Kidney (tissue), 22 donors: ENCODE results near the gene TTC16. TPM values are rescaled to one million over a fixed set of nuclear protein-coding genes. Genes with fewer than 3 reads are reported as not detected.

ENCODE experiments used
- DNase-seq, 5 donors: peaks; one replicate each; pipeline ENCODE4 v3.0.0-alpha.2; 2013 to 2020
- FAIRE-seq: peaks from 2 replicates; lab custom pipeline; 2012; peaks lifted over from hg19 to GRCh38; lab: Jason Lieb, UNC
- H3K27ac ChIP-seq, 2 donors: one replicate each; pipeline ENCODE4 v1.7.0; 2013; ENCODE audit warnings: low read depth in 2 of 2, low read length in 2 of 2, inconsistent platforms in 1 of 2
- H3K27me3 ChIP-seq: one replicate; pipeline ENCODE4 v1.7.1; 2013; ENCODE audit warnings: low read length, inconsistent platforms; ENCODE audit not compliant: control insufficient read depth, insufficient read depth
- H3K36me3 ChIP-seq, 3 donors: one replicate each; pipeline versions ENCODE4 v1.7.0 to v1.7.1; 2013; ENCODE audit warnings: low read length in 3 of 3, control low read depth in 1 of 3, inconsistent platforms in 1 of 3; ENCODE audit not compliant: insufficient read depth in 3 of 3, control insufficient read depth in 2 of 3
- H3K4me1 ChIP-seq, 3 donors: one replicate each; pipeline versions ENCODE4 v1.7.0 to v1.7.1; 2013; ENCODE audit warnings: low read length in 3 of 3, inconsistent platforms in 1 of 3, low read depth in 1 of 3; ENCODE audit not compliant: control insufficient read depth in 2 of 3, insufficient read depth in 2 of 3
- H3K4me3 ChIP-seq, 3 donors: one replicate each; pipeline versions ENCODE4 v1.7.0 to v1.8.1; 2013; ENCODE audit warnings: low read length in 3 of 3, control low read depth in 1 of 3, inconsistent platforms in 1 of 3
- H3K9ac ChIP-seq, 3 donors: one replicate each; pipeline versions ENCODE4 v1.7.0 to v1.7.1; 2013; ENCODE audit warnings: low read length in 3 of 3, control low read depth in 1 of 3, inconsistent platforms in 1 of 3
- H3K9me3 ChIP-seq, 3 donors: one replicate each; pipeline versions ENCODE4 v1.7.0 to v1.7.1; 2013; ENCODE audit warnings: low read length in 3 of 3, control low read depth in 1 of 3, inconsistent platforms in 1 of 3; ENCODE audit not compliant: control insufficient read depth in 2 of 3, insufficient read depth in 1 of 3
- CTCF ChIP-seq: IDR thresholded peaks from 3 replicates; pipeline ENCODE4 v1.5.1; 2012; ENCODE audit warnings: mild to moderate bottlenecking, moderate library complexity, borderline replicate concordance; ENCODE audit not compliant: insufficient read depth; ENCODE audit errors: extremely low read depth
- intact Hi-C: fragments of 100-400 bp; cut with DNase I; formaldehyde crosslinking; loops from one replicate; pipeline ENCODE4 v1.11.1; 2022
- long read RNA-seq, 10 donors: library from polyadenylated mRNA in 1 of 10; unstranded in 1 of 10; transcript quantifications; one replicate each; pipeline ENCODE4 v2.0.0 and lab custom pipeline, GENCODE V29; 2021 to 2026
- polyA plus RNA-seq: library from polyadenylated mRNA; stranded (reverse); fragments of 350-450 nt; fragmentation: Illumina TruSeq; extraction: RNeasy Lipid Tissue Mini Kit (QIAGEN cat#74804); gene quantifications from one replicate; pipeline ENCODE4 v1.2.3, GENCODE V29; 2014; ENCODE audit warnings: low read depth, low replicate concordance; ENCODE audit not compliant: insufficient read depth
- total RNA-seq: library from RNA; stranded (reverse); fragmentation: NEBNext Ultra II Directional; extraction: Animal tissue kit (Norgen Biotek cat#: 25700); gene quantifications from one replicate; pipeline ENCODE4 v1.2.1, GENCODE V29; 2021
- donor health status: control.
- donor health status: control.
- donor health status: control.
- donor health status: control.
- donor health status: control.
- donor health status: DM: yes; HTN: yes; CAD: no.
- donor health status: Normal renal cell carcinoma (clear cell type).

TTC16 gene
- 0.72 TPM for total RNA-seq
- polyA plus RNA-seq, result 0.32 TPM
- long read RNA-seq, donor 1, result 0 reads
- long read RNA-seq, donor 2, result 0 reads
- long read RNA-seq, donor 3, result 0 reads
- long read RNA-seq, donor 4, result 0 reads
- long read RNA-seq, donor 5, result 0 reads
- long read RNA-seq, donor 6, result 0 reads
- long read RNA-seq, donor 7, partial matches to known transcripts, result 1 of 1 reads
- long read RNA-seq, donor 7, other reads (novel, unspliced or antisense), result 0 of 1 reads
- long read RNA-seq, donor 8, result 0 reads
- long read RNA-seq, donor 9, result 0 reads
- long read RNA-seq, donor 10, result 0 reads

- Histone ChIP-seq H3K27ac (peak within 1 kb of the TSS; percentile 77 to 91), H3K4me3 (peak within 1 kb of the TSS; percentile 80 to 94 (median 91)), H3K36me3 (no peaks in the 10 kb centered on the region), H3K27me3 (no peaks in the 10 kb centered on the region), H3K4me1 (peaks cover 0 to 12% (median 3%) of the 10 kb centered on the region in 3 donors), H3K9me3 (no peaks in the 10 kb centered on the region), H3K9ac (peak within 1 kb of the TSS; percentile 71 to 76 (median 73))
- no peak for TF ChIP-seq CTCF
- FAIRE-seq, result peak; percentile 95
- DNase-seq, result peak; percentile 97 to 99 (median 97)
- intact Hi-C loops, result no loop called here
Observed at GRCh38 chr9:127715470-127716337, at the start of gene TTC16, which contains the start of gene PTRH1. TTC16 (plus strand) TSS chr9:127716079; CDS start chr9:127716146, 67 bp downstream. PTRH1 (minus strand) TSS chr9:127715663; CDS start chr9:127715639, 24 bp downstream.

GRCh38 chr9:127667127-127667844 lies 48.6 kb upstream of the TTC16 start:
- Histone ChIP-seq H3K9me3 (no peaks in the 10 kb centered on the region), H3K4me1 (peaks cover 0 to 2% (median 0%) of the 10 kb centered on the region in 3 donors), H3K27ac (no peak overlapping the region), H3K27me3 (no peaks in the 10 kb centered on the region), H3K9ac (no peak overlapping the region), H3K36me3 (peaks cover 0 to 35% (median 8%) of the 10 kb centered on the region in 3 donors), H3K4me3 (no peak overlapping the region)
- no peak for TF ChIP-seq CTCF
- DNase-seq, result no peak
- FAIRE-seq, result no peak
- intact Hi-C loops, result no loop called here

GRCh38 chr9:127667906-127668305 lies 48.0 kb upstream of the TTC16 start:
- FAIRE-seq (no peak), DNase-seq (no peak)
- Histone ChIP-seq H3K27ac (no peak overlapping the region), H3K9me3 (no peaks in the 10 kb centered on the region), H3K9ac (no peak overlapping the region), H3K4me1 (peaks cover 0 to 2% (median 0%) of the 10 kb centered on the region in 3 donors), H3K36me3 (peaks cover 2 to 37% (median 8%) of the 10 kb centered on the region in 3 donors), H3K4me3 (no peak overlapping the region), H3K27me3 (no peaks in the 10 kb centered on the region)
- intact Hi-C loops, result no loop called here
- no peak for TF ChIP-seq CTCF
